HG02885 (cell line): ENCODE results near the gene MYBBP1A.

Experiments
- ATAC-seq: cut with Tn5 transposase; IDR thresholded peaks from one replicate; pipeline ENCODE4 v1.9.1; 2021; ENCODE audit warnings: mild to moderate bottlenecking; ENCODE audit not compliant: unreplicated experiment, poor library complexity

Gene MYBBP1A

DNA sequence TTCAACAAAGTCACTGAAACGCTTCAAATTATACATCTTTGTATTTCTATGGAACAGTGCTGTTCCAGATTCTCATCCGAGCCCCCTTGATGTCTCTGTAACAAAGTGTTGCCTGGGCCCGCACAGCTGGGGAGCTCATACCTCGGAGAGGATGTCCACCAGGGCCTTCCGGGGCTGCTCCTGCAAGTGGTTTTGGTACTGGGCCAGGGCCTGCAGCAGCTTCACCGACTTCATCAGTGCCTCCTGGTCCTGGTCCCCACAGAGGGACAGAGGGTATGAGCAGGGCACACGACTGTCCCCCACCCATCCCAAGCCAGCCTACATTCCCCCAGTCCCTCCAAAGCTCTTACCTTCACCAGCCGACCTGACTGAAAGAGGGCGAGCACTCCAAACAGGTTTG, 1.5 kb downstream of the MYBBP1A start:
- no peak for ATAC-seq

DNA sequence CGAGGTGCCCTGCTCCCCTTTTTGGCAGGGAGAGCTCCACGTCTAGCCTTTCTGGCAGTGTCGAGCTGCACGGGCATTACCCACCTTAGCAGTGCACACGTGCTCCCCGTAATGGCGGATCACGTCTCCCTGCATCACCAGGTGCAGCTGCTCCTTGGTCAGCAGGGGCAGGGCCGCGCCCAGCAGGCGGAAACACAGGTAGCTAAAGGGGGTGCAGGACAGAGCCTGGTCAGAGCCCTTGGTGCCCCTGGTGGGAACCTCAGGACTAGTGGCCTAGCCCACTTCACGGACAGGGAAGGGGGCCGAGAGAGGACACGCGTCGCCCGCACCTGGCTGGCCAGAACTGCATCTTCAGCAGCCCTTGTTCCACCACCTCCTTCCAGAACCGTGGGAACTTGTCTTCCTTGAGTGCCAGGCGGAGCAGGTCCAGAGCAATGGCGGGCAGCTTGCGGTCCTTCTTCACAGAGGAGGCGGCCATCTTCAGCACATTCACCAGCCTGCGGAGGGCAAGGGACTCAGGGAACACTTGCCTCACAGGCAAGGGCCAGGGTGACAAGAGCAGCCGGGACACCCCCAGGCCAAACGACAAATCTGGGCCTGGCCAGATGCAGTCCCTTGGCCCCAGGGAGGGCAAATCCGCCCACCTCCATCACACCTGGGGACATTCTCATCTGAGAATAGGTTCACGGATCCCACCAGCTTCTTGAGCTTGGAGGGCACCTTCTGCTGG, 3.2 kb downstream of the MYBBP1A start:
- ATAC-seq: no peak

DNA sequence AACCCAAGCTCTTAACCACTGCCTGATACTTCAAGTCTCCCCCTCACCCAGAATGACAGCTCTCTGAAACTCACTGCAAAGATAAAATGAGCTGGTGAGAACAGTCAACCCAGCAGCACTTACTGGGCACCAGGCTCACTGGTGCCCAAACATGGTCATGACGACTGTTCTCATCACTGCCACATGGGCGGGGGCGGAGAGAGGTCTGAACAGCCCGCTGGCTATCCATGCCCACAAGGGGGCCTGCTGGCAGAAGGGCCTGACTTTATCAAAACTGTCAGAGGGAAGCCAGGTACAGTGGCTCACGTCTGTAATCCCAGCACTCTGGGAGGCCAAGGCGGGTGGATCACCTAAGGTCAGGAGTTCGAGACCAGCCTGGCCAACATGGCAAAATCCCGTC, 4.0 kb downstream of the MYBBP1A start:
- no peak for ATAC-seq

DNA sequence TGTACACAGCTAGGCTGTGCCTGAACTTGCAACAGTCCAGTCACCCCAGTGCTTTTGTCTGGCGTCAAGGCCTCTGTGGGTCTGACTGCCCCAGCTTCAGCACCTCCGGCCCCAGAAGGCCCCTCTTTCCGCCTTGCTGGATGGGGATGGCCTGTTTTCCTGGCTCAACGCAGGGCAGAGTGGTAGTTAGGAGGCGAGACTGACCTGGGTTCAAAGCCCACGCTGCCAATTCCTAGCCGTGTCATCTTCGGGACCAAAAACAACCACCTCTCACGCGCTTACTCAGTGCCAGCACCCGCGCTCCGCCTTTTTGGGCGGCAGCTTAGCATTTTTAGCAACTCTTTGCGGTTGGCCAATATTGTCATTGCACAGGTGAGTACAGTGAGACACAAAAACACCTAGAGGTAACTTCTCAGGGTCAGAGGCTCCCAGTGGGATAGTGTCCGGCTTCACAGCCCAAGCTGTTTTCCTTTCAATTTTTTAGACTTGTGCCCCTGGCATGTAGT, 4.6 kb downstream of the MYBBP1A start:
- ATAC-seq: no peak

DNA sequence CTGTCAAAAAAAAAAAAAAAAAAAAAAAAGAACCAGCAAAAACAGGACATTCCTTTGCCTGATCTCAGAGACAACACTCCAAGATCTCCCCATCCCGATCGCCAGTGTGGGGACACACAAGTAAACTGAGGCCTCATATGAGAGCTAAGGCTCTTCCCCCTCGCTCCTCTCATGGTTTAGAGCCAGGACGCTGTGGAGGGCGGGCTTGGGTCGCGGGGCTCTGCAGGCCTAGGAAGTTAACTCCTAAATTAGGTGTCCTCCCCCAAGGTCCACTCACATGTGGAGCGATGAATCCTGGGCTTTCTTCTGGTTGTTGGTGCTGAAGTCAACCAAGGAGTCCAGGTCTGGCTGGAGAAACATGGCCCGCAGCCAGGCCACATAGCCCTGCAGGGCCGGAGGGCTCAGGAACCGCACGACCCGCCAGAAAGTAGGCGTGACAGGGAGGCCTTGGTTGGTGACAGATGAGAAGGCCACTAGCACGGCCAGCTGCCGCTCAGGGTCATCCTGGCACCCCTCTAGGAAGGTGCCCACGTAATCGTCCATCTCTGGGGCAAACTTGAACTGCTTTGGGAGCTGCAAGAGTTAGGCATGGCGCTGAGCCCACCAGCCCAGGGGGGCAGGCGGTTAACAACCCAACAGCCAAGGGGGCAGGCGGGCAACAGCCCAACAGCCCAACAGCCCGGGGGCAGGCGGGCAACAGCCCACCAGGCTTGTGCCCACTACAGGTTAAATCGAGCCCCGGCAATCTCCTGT, 5.2 kb downstream of the MYBBP1A start:
- ATAC-seq: no peak

DNA sequence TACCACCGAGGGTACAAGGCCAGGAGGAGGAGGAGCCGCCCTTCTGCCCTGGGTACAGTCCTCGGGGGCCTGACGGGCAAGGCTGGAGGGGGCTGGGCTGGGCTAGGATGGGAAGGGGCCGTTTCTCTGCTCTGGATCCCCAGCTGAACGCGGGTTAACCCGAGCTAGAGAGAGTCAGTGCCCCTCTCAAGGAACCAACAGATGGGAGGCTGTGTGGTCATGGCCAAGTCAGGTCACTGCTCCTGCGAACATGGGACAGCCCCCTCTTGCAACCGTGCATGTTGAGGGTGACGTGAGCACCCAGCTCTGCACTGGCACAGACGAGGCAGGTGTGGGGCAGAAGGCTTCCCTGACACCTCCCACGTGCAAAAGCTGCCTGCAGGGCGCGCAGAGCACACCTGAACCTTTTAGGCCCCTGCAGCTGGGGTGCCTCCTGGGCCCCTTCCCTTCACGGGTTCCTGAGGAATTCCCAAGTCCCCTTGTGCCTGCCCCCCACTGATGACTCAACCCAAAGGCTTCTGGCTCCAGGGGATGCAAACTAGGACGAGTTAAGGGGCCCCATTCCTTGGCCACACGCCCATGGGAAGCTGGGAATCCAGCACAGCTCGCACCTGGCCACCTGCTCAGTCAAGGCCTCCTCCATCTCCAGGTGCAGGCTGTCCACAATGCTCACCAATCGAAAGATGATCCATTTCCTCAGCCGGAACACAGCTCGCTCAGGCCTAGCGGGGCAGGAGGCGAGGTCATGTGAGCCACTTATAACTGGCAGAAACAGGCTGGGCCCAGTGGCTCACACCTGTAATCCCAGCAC, 6.3 kb downstream of the MYBBP1A start:
- no peak for ATAC-seq

DNA sequence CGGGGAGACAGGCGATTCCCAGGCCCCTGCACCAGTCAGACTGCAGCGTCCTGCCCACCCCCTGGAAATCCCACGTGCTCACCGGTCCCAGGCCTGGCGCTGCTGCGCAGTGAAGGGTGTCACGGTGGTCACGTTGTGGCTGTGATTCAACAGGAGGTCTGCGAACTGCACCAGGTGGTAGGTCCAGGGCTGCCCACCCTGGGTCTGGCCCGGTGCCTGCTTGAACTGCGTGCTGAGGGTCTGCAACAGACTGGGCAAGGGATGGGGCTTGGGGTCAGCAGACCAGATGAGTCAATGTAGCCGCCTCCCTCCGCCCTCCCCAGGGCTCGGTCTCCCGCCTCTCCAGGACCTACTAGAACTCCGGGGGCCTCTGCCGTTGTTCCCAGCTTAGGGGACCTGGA, 7.1 kb downstream of the MYBBP1A start:
- no peak for ATAC-seq

DNA sequence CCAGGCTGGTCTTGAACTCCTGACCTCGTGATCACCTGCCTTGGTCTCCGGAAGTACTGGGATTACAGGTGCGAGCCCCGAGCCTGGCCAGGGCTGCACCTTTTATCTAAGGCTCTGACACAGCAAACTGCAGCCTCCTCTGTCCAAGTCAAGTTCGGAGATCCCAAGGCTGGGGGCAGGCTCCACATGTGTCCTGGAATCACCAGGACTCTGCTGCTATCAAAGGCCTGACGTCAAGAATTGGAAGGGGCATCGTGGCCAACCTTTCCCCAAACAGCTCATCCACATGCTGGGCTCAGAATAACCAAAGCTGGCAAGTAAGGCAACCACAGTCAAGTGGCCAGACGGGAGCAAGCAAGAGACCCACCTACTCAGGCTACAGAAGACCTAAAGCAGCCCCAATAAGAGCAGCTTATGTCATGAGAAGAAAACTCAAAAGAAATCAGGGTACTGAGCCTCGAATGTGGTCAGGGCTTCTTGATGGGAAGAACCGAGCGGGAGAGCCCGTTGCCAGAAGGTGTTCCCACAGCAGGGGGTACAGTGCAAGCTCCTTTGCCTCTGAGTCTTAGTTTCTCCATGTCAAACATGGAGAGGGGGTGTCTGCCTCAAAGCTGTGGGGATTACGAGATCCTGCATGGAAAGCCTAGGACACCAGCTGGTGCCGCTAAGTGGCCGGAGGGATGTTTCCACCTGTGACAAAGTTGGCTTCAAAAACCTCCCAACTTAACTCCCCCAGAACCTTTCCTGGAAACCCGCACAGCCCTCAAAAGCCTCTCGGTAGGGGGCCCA, 7.9 kb downstream of the MYBBP1A start:
- no peak for ATAC-seq

DNA sequence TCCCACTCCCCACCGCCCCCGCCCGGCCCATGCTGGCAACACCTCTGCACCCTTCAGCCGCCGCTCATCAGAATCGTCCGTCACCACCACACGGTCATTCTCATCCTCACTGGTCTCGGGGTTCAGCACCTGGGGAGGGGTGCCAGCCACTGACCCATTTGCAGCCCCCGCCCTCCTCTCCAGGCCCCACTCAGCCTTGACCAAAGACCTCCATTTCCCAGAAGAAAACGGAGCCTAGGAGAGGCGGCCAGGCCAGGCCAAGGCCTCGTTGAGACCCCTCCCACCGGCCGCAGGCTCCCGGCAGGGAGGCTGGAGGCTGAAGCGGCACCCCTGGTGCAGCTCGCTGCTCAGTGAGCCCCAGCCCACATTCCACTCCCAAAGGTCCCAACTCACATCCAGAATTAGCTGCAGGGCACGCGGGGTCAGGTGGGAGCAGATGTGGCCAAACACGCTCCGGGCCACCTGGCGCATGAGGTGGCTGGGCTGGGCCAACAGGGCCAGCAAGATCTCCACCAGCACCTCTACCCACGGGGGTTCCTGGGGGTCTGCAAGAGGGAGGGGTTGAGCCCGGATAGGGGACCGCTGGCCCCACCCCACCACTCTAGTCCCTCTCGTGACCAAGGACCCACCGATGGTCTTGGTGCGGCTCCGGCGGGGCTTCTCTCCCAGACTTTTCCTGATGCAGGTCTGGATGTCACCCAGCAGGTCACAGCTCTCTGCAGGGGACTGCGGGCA, 9.8 kb downstream of the MYBBP1A start:
- ATAC-seq: no peak

DNA sequence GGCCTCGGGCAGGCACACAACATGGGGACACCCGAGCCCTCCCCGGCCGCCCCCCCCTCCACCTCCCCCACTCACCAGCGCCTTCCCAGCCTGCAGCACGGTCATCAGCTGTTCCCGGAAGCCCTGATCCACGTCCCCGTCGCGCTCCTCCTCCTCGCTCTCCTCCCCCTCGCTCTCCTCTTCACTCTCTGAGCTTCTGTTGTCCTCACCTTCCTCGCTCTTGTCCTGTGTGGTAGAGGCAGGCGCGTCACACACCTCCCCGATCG, 10.3 kb downstream of the MYBBP1A start:
- no peak for ATAC-seq

DNA sequence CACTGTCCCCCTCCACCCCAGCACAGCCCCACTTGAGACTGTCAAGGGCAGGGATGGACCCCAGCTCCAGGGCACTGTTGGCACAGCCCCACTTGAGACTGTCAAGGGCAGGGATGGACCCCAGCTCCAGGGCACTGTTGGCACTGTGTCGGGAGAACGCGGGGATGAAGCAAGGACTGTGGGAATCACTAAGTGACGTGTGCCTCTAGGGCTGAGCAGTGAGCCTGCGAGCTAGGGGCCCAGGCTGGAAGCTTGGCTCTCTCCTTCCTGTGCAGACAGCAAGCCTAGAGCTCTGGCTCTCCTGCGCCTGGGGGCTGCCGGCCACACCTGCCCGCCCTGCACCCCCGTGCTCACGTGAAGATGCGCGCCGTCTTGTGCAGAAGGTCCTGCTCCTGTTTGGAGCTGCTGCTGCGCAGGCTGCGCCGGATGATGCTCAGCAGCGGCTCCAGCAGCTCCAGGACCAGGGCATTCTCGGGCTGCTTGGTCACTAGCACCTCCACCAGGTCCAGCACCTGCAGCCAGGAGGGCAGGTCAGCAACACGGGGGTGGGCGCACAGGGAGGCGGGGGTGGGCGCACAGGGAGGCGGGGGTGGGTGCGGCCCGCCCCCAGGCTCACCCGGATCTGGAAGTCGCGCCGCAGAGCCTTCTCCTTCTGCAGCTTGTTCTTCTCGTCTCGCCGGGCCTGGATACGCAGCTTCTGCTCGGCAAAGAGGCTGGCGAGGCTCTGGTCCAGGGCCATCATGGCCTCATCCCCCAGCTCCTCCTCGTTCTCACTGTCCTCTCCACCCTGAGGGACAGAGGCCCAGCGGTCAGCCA, 10.8 kb downstream of the MYBBP1A start:
- ATAC-seq: no peak

DNA sequence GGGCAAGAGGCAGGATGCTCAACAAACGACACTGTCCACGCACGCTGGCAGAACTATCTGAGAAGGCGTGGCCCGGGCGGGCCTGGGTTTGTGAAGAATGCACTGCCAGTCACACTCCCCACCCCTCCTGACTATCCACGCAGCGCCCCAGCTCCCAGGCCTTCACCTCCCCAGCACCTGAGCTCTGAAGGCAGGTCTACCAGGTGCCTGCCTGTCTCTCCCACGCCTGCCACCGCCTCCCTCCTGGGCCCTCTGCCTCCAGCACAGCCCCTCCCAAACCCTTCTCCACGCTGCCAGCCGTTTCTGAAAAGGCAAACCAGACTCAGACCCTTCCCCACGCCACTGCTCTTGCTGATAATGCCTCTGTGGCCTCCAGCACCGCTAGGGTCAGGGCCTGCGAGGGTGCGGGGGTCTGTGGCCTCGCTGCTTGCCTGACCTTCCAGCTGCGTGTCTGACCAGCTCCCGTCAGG, 11.6 kb downstream of the MYBBP1A start:
- ATAC-seq: no peak

DNA sequence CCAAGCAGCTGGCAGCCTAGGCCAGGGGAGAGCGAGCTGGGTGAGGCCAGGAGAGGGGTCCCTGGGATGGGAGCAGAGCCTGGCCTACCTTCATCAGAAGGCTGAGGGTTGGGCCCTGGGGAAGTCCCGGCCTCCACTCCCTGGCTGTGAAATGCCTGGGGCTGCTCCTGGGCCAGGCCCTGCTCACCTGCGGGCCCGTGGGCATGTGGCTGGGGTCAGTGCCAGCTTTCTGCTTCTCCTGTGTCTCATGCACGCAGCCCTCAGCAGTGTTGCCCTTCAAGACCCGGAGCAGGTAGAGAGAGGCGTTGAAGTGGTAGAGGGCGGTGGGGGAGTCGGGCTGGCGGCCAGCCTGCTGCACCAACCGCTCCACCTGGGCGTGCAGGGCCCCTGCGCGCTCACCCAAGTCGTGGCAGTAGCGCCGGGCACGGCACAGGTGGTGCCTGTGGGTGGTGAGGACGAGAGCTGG, 12.4 kb downstream of the MYBBP1A start:
- ATAC-seq: no peak

DNA sequence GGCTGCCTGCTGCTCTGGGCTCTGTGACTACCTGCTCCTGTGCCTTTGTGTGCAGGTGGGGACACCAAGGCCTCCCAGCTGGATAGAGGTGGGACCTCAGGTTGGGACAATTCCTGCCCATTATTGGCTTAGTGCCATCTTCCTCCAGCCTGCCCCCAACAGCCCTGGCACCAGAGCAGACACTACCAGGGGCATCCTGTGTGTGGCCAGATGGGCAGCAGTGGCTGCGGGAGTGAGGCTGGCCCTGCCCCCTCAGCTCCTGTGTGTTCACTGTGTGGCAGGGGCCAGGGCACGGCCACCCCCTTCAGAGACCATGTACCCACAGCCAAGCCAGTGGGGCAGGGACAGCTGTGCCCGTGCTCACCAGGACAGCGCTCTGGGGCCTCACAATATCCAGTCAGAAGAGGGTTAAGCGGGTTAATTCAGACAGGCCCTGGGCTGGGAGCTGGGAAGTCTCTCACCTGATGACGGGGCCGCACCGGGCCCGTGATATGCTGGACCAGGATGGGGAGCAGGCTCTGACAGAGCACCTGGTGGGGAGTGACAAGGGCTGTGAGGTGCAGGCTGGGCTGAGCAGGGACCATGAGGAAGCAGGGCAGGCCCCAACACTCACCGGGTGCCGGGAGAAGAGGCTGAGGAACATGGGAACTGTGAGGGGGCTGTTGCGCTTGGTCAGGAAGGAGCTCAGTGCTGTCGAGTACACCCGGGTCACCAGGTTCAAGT, 13.0 kb downstream of the MYBBP1A start:
- no peak for ATAC-seq

DNA sequence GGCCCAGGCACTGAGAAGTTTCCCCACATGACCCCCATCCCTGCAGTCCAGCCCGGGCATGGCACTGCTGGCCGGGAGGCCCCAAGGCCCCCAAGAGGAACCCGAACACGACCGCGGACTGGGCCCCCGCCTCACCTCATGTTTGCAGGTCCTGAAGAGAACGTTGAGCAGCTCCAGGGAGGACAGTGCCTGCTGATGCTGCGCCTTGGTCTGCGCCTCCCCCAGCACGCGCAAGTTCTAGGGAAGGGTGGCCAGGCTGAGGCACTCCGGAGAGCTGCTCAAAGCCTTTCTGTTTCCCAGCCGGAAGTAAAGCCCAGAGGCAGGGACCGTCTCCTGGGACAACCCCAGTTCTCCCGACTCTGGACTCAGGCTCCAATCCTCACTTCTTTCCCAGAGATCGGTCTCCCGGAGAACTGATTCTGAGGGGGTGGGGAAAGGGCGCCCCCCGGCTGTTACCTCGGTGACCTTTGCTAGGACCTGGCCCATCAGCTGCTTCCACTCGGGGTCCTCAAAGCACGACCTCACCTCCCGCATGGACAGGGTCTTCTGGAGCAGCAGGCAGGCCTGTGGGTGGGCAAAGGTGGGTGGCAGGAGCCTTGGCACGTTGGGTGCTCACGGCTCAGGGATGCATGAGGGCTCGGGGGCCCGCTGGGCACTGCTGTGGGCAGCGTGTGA, 13.7 kb downstream of the MYBBP1A start:
- ATAC-seq: no peak

DNA sequence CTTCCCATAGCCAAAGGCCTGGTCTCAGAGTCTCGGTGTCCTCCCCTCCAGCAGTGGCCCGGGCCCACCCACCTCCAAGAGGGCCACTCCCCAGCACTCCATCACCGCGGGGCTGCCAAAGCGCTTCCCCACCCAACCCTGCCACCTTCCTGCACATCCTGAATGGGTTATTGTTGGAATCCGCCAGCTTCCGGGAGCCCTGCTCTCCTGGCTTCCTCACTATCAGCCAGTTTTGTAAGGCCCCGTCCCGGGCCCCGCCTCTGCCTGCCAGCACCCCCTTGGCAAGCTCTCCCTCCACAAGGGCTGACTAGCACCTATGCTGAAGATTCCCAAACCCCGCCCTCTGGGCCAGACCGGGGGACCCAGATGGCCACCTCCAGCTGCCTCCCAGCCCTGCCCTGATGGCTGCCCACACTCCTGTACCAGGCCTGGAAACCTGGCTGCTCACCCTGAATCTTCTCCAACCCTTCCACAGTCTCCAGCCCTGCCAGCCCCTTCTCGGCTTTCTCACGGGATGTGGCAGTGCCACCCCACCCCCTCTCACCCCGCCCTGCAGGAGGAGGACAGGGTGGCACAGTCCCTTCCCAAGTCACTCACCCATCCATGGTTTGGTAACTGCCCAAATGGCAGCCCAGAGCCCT, 14.4 kb downstream of the MYBBP1A start:
- ATAC-seq: no peak

DNA sequence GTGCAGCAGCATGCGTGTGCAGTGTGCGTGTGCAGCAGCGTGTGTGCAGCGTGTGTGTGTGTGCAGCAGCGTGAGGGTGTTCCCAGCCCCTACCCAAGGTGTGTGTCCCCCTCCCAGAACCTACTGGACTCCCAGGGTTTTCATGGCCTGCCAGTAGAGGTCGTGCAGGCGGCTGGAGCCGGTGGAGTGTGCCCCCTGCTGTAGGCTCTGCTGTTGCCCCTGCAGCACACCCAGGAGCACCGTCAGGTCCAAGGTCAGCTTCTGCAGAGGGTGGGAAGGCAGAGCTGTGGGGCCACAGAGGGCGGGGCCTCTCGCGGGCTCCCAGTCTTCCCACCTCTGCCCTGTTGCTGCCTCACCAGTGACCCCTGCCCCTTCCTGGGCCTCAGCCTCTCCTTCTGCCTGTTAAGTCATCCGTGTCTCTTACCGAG, 14.9 kb downstream of the MYBBP1A start:
- no peak for ATAC-seq
